Fibroblast of mammary gland (primary cell): Measurements from ENCODE around the gene CCDC78.

Source experiments
- DNase-seq: peaks from one replicate; pipeline ENCODE4 v3.0.0-alpha.2; 2010; ENCODE audit warnings: low read depth
- H3K4me3 ChIP-seq: 2 replicates; pipeline ENCODE4 v1.5.1; 2011; ENCODE audit warnings: low read depth, mild to moderate bottlenecking, low read length, moderate library complexity; ENCODE audit not compliant: control insufficient read depth
- CTCF ChIP-seq: conservative IDR thresholded peaks from 2 replicates; pipeline ENCODE4 v1.5.1; 2011; ENCODE audit warnings: low read depth, low read length, inconsistent platforms; ENCODE audit not compliant: control insufficient read depth, insufficient read depth

CCDC78 gene

GRCh38 chr16:734981-735881, 9.0 kb upstream of the CCDC78 start:
- no peak for DNase-seq
- no peak overlapping the region for H3K4me3 ChIP-seq
- no peak for TF ChIP-seq CTCF

DNA sequence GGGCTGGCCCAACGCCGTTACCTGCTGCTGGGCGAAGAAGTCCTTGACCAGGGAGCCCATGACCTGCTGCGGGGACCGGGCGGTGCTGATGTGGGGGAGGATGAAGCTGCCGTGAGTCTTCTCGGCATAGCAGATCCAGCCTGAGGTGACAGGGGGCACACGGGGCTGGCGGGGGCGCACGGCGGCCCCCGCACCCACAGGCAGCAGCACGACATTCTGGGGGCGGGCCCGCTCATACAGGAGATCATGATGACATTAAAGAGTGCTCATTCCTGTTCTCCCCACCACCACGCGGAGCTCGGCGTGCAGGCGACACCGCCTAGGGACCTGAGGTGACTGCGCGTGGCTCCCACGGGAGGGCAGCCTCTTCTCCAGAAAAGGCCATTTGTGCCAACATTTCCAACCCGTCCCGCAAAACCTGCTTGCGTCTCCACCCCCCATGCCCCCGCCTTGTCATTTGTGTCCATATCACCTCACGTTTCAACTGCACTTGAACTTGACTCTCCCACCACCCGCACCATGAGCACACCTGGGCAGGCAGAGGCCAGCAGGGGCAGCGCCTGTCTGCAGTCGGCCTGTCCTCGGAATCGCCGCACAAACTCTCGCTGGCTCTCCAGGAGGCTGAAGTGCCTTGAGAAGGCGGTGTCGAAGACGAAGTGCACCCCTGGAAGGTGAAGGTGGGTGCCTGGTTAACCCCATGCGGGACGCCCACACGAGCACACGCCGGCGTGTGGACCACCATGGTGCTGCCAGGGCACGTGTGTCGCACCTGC, 8.2 kb upstream of the CCDC78 start:
- H3K4me3 ChIP-seq: no peak overlapping the region
- no peak for DNase-seq
- no peak for TF ChIP-seq CTCF

GRCh38 chr16:733382-734207, 7.4 kb upstream of the CCDC78 start:
- DNase-seq: no peak
- TF ChIP-seq CTCF: no peak

DNA sequence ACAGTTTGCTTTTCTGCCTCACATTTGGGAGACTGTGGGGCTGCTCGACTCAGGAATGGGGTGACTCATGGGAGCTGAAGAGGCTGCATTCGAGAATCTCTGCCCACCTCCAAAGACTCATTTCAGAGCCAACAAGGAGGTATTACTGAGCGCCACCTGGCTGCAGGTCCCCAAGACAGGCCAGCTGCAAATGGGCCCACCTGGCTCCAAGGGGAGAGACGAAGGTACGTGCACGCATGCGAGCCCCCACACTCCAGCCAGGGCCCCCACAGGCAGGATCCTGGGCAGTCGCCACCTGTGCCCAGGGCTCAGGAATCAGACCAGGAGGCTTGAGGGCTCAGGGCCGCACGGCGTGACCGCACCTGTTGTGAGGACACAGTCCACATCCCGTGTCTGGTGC, 6.7 kb upstream of the CCDC78 start:
- no peak for DNase-seq
- H3K4me3 ChIP-seq: no peak overlapping the region
- no peak for TF ChIP-seq CTCF

More at GRCh38 chr16:733382-734207, 7.4 kb upstream of the CCDC78 start:
- no peak overlapping the region for H3K4me3 ChIP-seq

- TF ChIP-seq CTCF: no peak
- no peak for DNase-seq
- no peak overlapping the region for H3K4me3 ChIP-seq
Observed at GRCh38 chr16:732332-732731, 6.1 kb upstream of the CCDC78 start.
